BLaER1 treated with 17β-estradiol and CSF1 and Interleukin-3, amounts not matched to agents 10 nM and 100 nM (cell line): Measurements from ENCODE around the gene MIPOL1.

Experiments used
- H3K27ac ChIP-seq, 11 experiments: shearing (Covaris generic); formaldehyde crosslinking; 2 replicates each; pipeline ENCODE4 v1.8.1; 2022
- H3K27me3 ChIP-seq, 11 experiments: shearing (Covaris generic); formaldehyde crosslinking; 2 replicates each; pipeline ENCODE4 v1.8.1; 2022
- H3K36me3 ChIP-seq, 11 experiments: shearing (Covaris generic); formaldehyde crosslinking; 2 replicates each; pipeline ENCODE4 v1.8.1; 2022
- H3K4me1 ChIP-seq, 10 experiments: shearing (Covaris generic); formaldehyde crosslinking; 2 replicates each; pipeline ENCODE4 v1.8.1; 2022
- H3K4me2 ChIP-seq, 11 experiments: shearing (Covaris generic); formaldehyde crosslinking; 2 replicates each; pipeline ENCODE4 v1.8.1; 2022
- H3K4me3 ChIP-seq, 10 experiments: shearing (Covaris generic); formaldehyde crosslinking; 2 replicates each; pipeline ENCODE4 v1.8.1; 2022
- H3K9ac ChIP-seq, 11 experiments: shearing (Covaris generic); formaldehyde crosslinking; 2 replicates each; pipeline ENCODE4 v1.8.1; 2022
- H3K9me3 ChIP-seq, 11 experiments: shearing (Covaris generic); formaldehyde crosslinking; replicated peaks in 1 of 11; 2 replicates each; pipeline ENCODE4 v1.8.1; 2022
- H4K20me1 ChIP-seq, 11 experiments: shearing (Covaris generic); formaldehyde crosslinking; 2 replicates each; pipeline ENCODE4 v1.8.1; 2022
- Cebpa-rat ChIP-seq, 11 experiments: shearing (Covaris generic); IDR thresholded peaks; 2 replicates each; pipeline ENCODE4 v1.8.1; 2022

Gene MIPOL1

GRCh38 chr14:37397941-37398215 is 200.1 kb downstream of the MIPOL1 start:
- peaks cover 6 to 12% (median 7%) of the 10 kb centered on the region in 10 experiments; a peak in 16 of 20 replicates for H3K4me1 ChIP-seq
- H3K9me3 ChIP-seq = peaks cover 0 to 10% (median 0%) of the 10 kb centered on the region in 11 experiments; a peak in 5 of 22 replicates
- H3K36me3 ChIP-seq = no peaks in the 10 kb centered on the region
- no peak overlapping the region for H3K9ac ChIP-seq
- no peak overlapping the region for H3K4me3 ChIP-seq
- H4K20me1 ChIP-seq = no peaks in the 10 kb centered on the region
- H3K4me2 ChIP-seq = no peak overlapping the region
- no peak overlapping the region for H3K27ac ChIP-seq
- no peaks in the 10 kb centered on the region for H3K27me3 ChIP-seq
- no peak for TF ChIP-seq Cebpa-rat (IDR thresholded peaks at IDR 0.05)

DNA sequence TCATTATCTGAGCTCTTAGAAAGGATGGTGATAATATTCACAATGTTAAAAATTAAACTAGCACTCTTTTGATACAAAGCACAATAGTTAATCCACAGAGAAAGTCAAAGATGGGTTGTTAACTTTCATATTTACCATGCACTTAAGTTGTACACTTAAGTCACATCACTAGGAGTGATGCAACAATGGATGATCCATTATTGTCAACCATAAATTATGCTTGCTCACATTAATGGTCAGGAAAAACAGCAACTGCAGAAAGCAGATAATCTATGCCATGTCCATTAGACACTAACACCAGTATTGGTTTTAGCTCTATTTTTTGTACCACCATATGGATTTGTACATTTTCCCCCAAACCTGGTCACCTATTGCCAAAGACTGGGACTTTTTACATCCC is 201.8 kb downstream of the MIPOL1 start:
- TF ChIP-seq Cebpa-rat (IDR thresholded peaks at IDR 0.05) = no peak
- Histone ChIP-seq H3K4me2 (no peak overlapping the region), H3K4me3 (no peak overlapping the region), H4K20me1 (no peaks in the 10 kb centered on the region), H3K27me3 (no peaks in the 10 kb centered on the region), H3K27ac (no peak overlapping the region), H3K9me3 (peaks cover 0 to 10% (median 0%) of the 10 kb centered on the region in 11 experiments; a peak in 5 of 22 replicates), H3K36me3 (no peaks in the 10 kb centered on the region), H3K9ac (no peak overlapping the region), H3K4me1 (peaks cover 6 to 12% (median 8%) of the 10 kb centered on the region in 10 experiments; a peak in 16 of 20 replicates)

DNA sequence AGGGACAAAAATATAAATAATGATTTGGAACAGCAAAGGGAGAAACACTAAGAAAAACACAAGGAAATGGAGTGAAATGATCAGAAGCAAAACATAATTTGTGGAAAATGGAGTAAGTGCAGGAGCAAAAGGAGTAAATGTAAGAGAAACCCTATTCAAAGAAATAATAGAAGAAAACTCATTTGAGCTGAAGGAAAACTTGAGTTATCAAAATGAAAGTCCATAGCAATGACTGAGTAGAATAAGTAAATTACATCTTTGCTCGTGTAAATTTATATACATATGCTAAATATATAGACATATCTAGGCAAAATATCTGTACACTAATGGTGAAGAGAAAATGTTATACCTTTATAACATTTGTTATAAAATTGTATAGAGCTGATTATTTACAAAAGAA is 203.4 kb downstream of the MIPOL1 start:
- no peak overlapping the region for H3K4me3 ChIP-seq

GRCh38 chr14:37403626-37404025 is 205.9 kb downstream of the MIPOL1 start:
- Histone ChIP-seq H3K36me3 (no peaks in the 10 kb centered on the region), H3K27me3 (no peaks in the 10 kb centered on the region), H3K4me1 (peaks cover 6 to 9% (median 7%) of the 10 kb centered on the region in 10 experiments; a peak in 15 of 20 replicates), H4K20me1 (no peaks in the 10 kb centered on the region), H3K27ac (no peak overlapping the region), H3K4me2 (no peak overlapping the region), H3K4me3 (no peak overlapping the region), H3K9ac (no peak overlapping the region), H3K9me3 (no peaks in the 10 kb centered on the region)
- TF ChIP-seq Cebpa-rat (IDR thresholded peaks at IDR 0.05) = no peak

More for the DNA sequence above, 203.4 kb downstream of the MIPOL1 start:
- Histone ChIP-seq H3K9me3 (peaks cover 0 to 1% (median 0%) of the 10 kb centered on the region in 11 experiments; a peak in 2 of 22 replicates), H3K36me3 (no peaks in the 10 kb centered on the region), H4K20me1 (no peaks in the 10 kb centered on the region), H3K9ac (no peak overlapping the region), H3K4me1 (peaks cover 6 to 12% (median 8%) of the 10 kb centered on the region in 10 experiments; a peak in 16 of 20 replicates), H3K4me2 (no peak overlapping the region), H3K27me3 (no peaks in the 10 kb centered on the region), H3K27ac (no peak overlapping the region)
- no peak for TF ChIP-seq Cebpa-rat (IDR thresholded peaks at IDR 0.05)

- Histone ChIP-seq H3K4me1 (peaks cover 6 to 9% (median 7%) of the 10 kb centered on the region in 10 experiments; a peak in 15 of 20 replicates), H3K36me3 (no peaks in the 10 kb centered on the region), H3K4me2 (no peak overlapping the region), H4K20me1 (no peaks in the 10 kb centered on the region), H3K27me3 (no peaks in the 10 kb centered on the region), H3K9ac (no peak overlapping the region), H3K4me3 (no peak overlapping the region), H3K9me3 (no peaks in the 10 kb centered on the region), H3K27ac (no peak overlapping the region)
- no peak for TF ChIP-seq Cebpa-rat (IDR thresholded peaks at IDR 0.05)
These were observed 208.4 kb downstream of the MIPOL1 start for GRCh38 chr14:37406095-37406494.

DNA sequence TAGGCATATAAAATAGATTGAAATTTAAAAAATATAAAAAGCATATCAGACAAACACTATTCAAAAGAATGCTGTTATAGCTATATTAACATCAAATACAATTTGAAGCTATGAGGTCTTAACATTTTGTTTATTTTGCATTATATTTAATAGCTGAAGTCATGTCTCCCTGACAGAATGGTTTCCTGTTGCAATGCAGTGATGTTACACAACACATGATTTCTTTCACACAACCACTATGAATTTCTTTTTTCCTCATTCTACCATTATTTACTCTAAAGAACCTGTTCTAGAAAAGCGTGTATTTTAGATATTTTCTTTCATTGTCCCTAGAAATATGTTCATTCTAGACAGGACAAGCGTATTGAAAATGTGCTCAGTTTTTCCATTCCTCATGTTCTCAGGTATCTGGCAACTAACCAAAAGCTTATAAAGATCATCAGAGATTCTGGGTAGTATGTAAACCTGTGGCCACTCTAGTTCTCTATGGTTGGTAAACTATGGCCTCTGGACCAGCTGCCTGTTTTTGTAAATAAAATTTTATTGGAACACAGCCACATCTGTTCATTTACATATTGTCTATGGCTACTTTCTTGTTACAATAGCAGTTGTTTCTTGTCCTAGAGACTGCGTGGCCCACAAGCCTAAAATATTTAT is 213.5 kb downstream of the MIPOL1 start:
- H3K4me1 ChIP-seq = no peaks in the 10 kb centered on the region
- no peak overlapping the region for H3K4me3 ChIP-seq
- no peaks in the 10 kb centered on the region for H3K36me3 ChIP-seq
- H3K27ac ChIP-seq = no peak overlapping the region
- H4K20me1 ChIP-seq = no peaks in the 10 kb centered on the region
- H3K9me3 ChIP-seq = no peaks in the 10 kb centered on the region
- no peak for TF ChIP-seq Cebpa-rat (IDR thresholded peaks at IDR 0.05)
- H3K4me2 ChIP-seq = no peak overlapping the region
- no peak overlapping the region for H3K9ac ChIP-seq
- no peaks in the 10 kb centered on the region for H3K27me3 ChIP-seq

GRCh38 chr14:37413050-37413449 is 215.3 kb downstream of the MIPOL1 start:
- Histone ChIP-seq H3K27me3 (no peaks in the 10 kb centered on the region), H3K27ac (no peak overlapping the region)

GRCh38 chr14:37413504-37414003 is 215.8 kb downstream of the MIPOL1 start:
- Histone ChIP-seq H3K4me2 (no peak overlapping the region), H3K9me3 (no peaks in the 10 kb centered on the region), H3K4me1 (no peaks in the 10 kb centered on the region), H3K9ac (no peak overlapping the region), H3K36me3 (no peaks in the 10 kb centered on the region), H3K4me3 (no peak overlapping the region), H4K20me1 (no peaks in the 10 kb centered on the region), H3K27ac (no peak overlapping the region), H3K27me3 (no peaks in the 10 kb centered on the region)
- TF ChIP-seq Cebpa-rat (IDR thresholded peaks at IDR 0.05) = no peak

More at GRCh38 chr14:37413050-37413449, 215.3 kb downstream of the MIPOL1 start:
- no peak overlapping the region for H3K4me3 ChIP-seq
- no peaks in the 10 kb centered on the region for H3K4me1 ChIP-seq
- H3K36me3 ChIP-seq = no peaks in the 10 kb centered on the region
- TF ChIP-seq Cebpa-rat (IDR thresholded peaks at IDR 0.05) = no peak
- no peaks in the 10 kb centered on the region for H3K9me3 ChIP-seq
- H4K20me1 ChIP-seq = no peaks in the 10 kb centered on the region
- no peak overlapping the region for H3K4me2 ChIP-seq
- no peak overlapping the region for H3K9ac ChIP-seq

- Histone ChIP-seq H3K4me3 (no peak overlapping the region), H3K36me3 (no peaks in the 10 kb centered on the region), H3K9ac (no peak overlapping the region), H3K27me3 (no peaks in the 10 kb centered on the region), H3K4me2 (no peak overlapping the region), H3K27ac (no peak overlapping the region), H3K9me3 (no peaks in the 10 kb centered on the region), H4K20me1 (no peaks in the 10 kb centered on the region), H3K4me1 (no peaks in the 10 kb centered on the region)
- TF ChIP-seq Cebpa-rat (IDR thresholded peaks at IDR 0.05) = no peak
These were observed 218.5 kb downstream of the MIPOL1 start for GRCh38 chr14:37416264-37416663.

GRCh38 chr14:37417151-37417550 is 219.4 kb downstream of the MIPOL1 start:
- Histone ChIP-seq H3K9me3 (no peaks in the 10 kb centered on the region), H3K27ac (no peak overlapping the region), H3K27me3 (no peaks in the 10 kb centered on the region), H3K4me3 (no peak overlapping the region), H3K4me2 (no peak overlapping the region), H3K36me3 (no peaks in the 10 kb centered on the region), H4K20me1 (no peaks in the 10 kb centered on the region), H3K9ac (no peak overlapping the region), H3K4me1 (no peaks in the 10 kb centered on the region)
- no peak for TF ChIP-seq Cebpa-rat (IDR thresholded peaks at IDR 0.05)
